ENCODE data around the gene B3GNT7. TPM values are rescaled to one million over a fixed set of nuclear protein-coding genes. Genes with fewer than 3 reads are reported as not detected.
"Not testable (repeated sequence)": the region's sequence is repeated elsewhere in the genome, so short reads cannot be mapped to it uniquely, and the experiment has no call there.

The B3GNT7 gene
- total RNA-seq, 2 donors from 2014 or later, result 0.07 to 0.43 TPM

GRCh38 chr2:231361701-231362554 lies 33.6 kb upstream of the B3GNT7 start:
- Mint-ChIP-seq H3K36me3 (no peaks in the 10 kb centered on the region), H3K9me3 (no peaks in the 10 kb centered on the region), H3K27ac (peak overlapping the region; percentile 27 to 52)
- peak in 1 of 2 donors; percentile 14 for DNase-seq (ENCODE audit: low spot score in 2 of 2)
- ATAC-seq, result peak; percentile 61 to 72

- no peaks in the 10 kb centered on the region for H3K9me3 Mint-ChIP-seq
Measured at GRCh38 chr2:231362555-231363184, 32.8 kb upstream of the B3GNT7 start.

GRCh38 chr2:231364061-231364460 lies 31.4 kb upstream of the B3GNT7 start:
- ATAC-seq (no peak), DNase-seq (ENCODE audit: low spot score in 2 of 2) (no peak)
- Mint-ChIP-seq H3K27ac (no peak overlapping the region), H3K9me3 (no peaks in the 10 kb centered on the region), H3K36me3 (no peaks in the 10 kb centered on the region)

More at GRCh38 chr2:231362555-231363184, 32.8 kb upstream of the B3GNT7 start:
- Mint-ChIP-seq H3K27ac (peak overlapping the region; percentile 27 to 44), H3K36me3 (no peaks in the 10 kb centered on the region)
- peak in 1 of 2 donors; percentile 16 for ATAC-seq
- no peak for DNase-seq (ENCODE audit: low spot score in 2 of 2)

DNA sequence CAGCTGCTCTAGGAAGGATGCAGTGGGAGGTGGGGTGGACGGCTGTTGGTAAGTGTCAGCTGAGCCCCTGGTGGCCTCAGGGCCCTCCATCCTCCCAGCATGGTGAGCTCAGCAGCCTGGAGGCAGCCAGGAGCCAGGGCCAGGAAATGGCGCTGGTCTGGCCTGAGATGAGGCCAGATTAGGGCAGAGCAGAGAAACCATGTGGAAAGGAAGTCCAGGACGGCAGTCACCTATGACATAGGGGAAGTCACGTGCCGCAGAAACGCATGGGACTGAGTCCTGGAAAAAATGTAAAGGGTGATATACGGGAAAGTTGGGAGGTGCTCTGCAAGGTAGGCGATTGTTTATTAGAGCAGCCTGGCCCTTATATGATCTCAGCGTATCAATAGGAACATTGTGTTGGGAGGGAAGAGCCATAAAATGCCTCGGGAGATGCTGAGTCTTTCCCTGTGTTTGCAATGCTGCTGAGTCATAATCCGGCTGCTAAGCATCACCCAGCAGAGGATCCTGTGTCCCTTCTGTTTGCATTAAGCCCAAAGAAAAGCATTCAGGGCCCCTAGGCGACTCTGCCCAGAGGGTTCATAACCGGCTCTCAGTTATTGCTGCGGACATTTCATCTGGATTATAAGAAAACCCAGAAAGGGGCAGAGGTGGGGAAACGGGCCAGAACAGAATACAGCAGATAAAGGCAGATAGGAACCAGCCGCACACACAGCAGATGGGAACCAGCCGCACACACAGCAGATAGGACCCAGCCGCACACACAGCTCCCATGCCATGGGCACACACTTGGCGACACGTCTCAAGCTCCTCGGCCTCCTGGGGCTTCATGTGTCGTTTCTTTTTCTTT lies 30.3 kb upstream of the B3GNT7 start:
- DNase-seq (ENCODE audit: low spot score in 2 of 2) (no peak), ATAC-seq (no peak)
- H3K36me3 Mint-ChIP-seq, result no peaks in the 10 kb centered on the region
- no peaks in the 10 kb centered on the region for H3K9me3 Mint-ChIP-seq
- no peak overlapping the region for H3K27ac Mint-ChIP-seq

- DNase-seq (ENCODE audit: low spot score in 2 of 2), result no peak
- Mint-ChIP-seq H3K27ac (no peak overlapping the region), H3K9me3 (no peaks in the 10 kb centered on the region), H3K36me3 (no peaks in the 10 kb centered on the region)
- no peak for ATAC-seq
Measured at GRCh38 chr2:231367178-231367577, 28.3 kb upstream of the B3GNT7 start.

GRCh38 chr2:231369580-231370428 lies 25.7 kb upstream of the B3GNT7 start:
- Mint-ChIP-seq H3K9me3 (no peaks in the 10 kb centered on the region), H3K36me3 (no peaks in the 10 kb centered on the region), H3K27ac (no peak overlapping the region)
- no peak for ATAC-seq
- DNase-seq (ENCODE audit: low spot score in 2 of 2), result no peak

- no peak overlapping the region for H3K27ac Mint-ChIP-seq
- H3K36me3 Mint-ChIP-seq, result no peaks in the 10 kb centered on the region
- DNase-seq (ENCODE audit: low spot score in 2 of 2) (no peak), ATAC-seq (no peak)
- no peaks in the 10 kb centered on the region for H3K9me3 Mint-ChIP-seq
Measured at GRCh38 chr2:231370429-231370748, 25.1 kb upstream of the B3GNT7 start.

- H3K9me3 Mint-ChIP-seq, result no peaks in the 10 kb centered on the region
- H3K36me3 Mint-ChIP-seq, result no peaks in the 10 kb centered on the region
- ATAC-seq (no peak), DNase-seq (ENCODE audit: low spot score in 2 of 2) (no peak)
- no peak overlapping the region for H3K27ac Mint-ChIP-seq
Measured at GRCh38 chr2:231370749-231371429, 24.6 kb upstream of the B3GNT7 start.

GRCh38 chr2:231371430-231372054 lies 24.0 kb upstream of the B3GNT7 start:
- DNase-seq (ENCODE audit: low spot score in 2 of 2) (no peak), ATAC-seq (no peak)
- no peak overlapping the region for H3K27ac Mint-ChIP-seq
- H3K9me3 Mint-ChIP-seq, result no peaks in the 10 kb centered on the region
- H3K36me3 Mint-ChIP-seq, result no peaks in the 10 kb centered on the region

DNA sequence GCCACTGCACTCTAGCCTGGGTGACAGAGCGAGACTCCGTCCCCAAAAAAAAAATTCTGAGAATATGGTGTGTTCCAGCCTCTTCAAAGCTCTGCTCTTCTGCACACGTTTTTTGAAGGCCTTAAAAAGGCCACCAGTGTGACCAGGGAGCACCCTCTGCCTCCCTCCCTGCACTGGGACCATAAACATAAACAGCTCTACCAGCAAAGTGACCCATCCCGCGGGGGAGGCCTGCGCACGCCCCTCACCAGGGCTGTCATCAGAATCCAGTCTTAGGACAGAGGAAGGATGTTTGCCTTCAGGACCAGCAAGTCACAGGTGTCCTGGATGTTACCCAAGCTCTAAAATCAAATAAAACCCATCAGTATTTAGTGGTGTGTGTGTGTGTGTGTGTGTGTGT lies 23.2 kb upstream of the B3GNT7 start:
- DNase-seq (ENCODE audit: low spot score in 2 of 2), result no peak
- Mint-ChIP-seq H3K36me3 (no peaks in the 10 kb centered on the region), H3K9me3 (no peaks in the 10 kb centered on the region), H3K27ac (no peak overlapping the region)
- no peak for ATAC-seq

GRCh38 chr2:231373184-231373583 lies 22.3 kb upstream of the B3GNT7 start:
- ATAC-seq, result no peak
- no peak overlapping the region for H3K27ac Mint-ChIP-seq
- no peaks in the 10 kb centered on the region for H3K9me3 Mint-ChIP-seq
- H3K36me3 Mint-ChIP-seq, result no peaks in the 10 kb centered on the region
- no peak for DNase-seq (ENCODE audit: low spot score in 2 of 2)

DNA sequence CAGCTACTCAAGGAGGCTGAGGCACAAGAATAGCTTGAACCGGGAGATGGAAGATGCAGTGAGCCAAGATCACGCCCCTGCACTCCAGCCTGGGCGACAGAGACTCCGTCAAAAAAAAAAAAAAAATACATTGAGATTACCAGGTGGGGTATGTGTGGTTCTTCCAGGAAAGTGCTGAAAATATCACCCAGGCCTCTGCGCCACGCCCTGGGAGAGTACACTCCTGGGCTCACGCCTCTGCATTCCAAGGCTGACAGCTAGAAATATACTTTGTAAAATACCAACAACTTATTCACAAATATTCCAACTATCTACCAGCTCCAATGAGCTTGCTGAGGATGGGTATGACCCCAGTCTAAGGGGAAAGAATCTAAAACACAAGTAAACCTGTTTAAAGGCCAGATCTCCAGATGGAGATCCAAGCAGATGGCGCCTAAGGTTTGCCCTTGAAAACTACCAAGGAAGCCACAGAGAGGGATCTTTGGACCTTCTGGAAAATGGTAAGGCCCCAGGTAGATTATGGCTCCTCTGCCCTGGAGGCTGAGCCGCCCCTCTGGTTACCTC lies 21.6 kb upstream of the B3GNT7 start:
- Mint-ChIP-seq H3K27ac (peak overlapping the region in 1 of 2 donors; percentile 29), H3K36me3 (no peaks in the 10 kb centered on the region), H3K9me3 (no peaks in the 10 kb centered on the region)
- DNase-seq (ENCODE audit: low spot score in 2 of 2) (no peak), ATAC-seq (no peak)

DNA sequence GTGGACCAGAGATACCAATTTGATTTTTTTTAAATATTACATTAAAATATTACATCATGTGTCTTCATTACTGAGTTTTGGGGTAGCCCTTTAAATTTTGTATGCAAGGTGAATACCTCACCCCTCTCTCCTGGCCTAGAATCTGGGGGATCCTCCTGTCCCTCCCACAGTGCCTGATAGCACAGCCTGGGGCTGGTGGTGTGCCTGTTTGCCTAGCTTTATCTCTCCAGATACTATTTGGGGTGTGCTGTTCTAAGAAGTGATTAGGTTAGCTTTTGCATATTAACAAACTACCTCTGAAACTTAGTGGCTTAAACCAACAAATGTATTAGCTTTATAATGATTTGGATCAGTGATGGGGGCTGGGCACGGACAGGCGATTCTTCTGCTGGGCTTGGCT lies 20.7 kb upstream of the B3GNT7 start:
- ATAC-seq (no peak), DNase-seq (ENCODE audit: low spot score in 2 of 2) (no peak)
- Mint-ChIP-seq H3K27ac (no peak overlapping the region), H3K9me3 (no peaks in the 10 kb centered on the region), H3K36me3 (no peaks in the 10 kb centered on the region)

DNA sequence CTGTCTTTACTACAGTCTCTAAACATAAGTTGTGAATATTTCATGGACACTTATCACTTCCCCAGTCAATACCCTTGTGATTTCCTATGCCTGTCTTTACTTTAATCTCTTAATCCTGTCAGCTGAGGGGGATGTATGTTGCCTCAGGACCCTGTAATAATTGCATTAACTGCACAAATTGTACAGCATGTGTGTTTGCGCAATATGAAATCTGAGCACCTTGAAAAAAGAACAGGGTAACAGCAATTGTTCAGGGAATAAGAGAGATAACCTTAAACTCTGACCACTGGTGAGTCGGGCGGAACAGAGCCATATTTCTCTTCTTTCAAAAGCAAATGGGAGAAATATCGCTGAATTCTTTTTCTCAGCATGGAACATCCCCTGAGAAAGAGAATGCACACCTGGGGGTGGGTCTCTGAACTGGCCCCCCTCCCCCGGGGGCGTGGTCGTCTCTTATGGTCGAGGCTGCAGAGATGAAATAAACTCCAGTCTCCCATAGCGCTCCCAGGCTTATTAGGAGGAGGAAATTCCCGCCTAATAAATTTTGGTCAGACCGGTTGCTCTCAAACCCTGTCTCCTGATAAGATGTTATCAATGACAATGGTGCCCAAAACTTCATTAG lies 19.4 kb upstream of the B3GNT7 start:
- H3K9me3 Mint-ChIP-seq, result not testable (repeated sequence)

GRCh38 chr2:231376857-231377256 lies 18.7 kb upstream of the B3GNT7 start:
- Mint-ChIP-seq H3K36me3 (no peaks in the 10 kb centered on the region), H3K27ac (no peak overlapping the region), H3K9me3 (no peaks in the 10 kb centered on the region)
- no peak for ATAC-seq
- DNase-seq (ENCODE audit: low spot score in 2 of 2), result no peak

More for the DNA sequence above, 19.4 kb upstream of the B3GNT7 start:
- not testable (repeated sequence) for H3K36me3 Mint-ChIP-seq; DNase-seq (ENCODE audit: low spot score in 2 of 2); H3K27ac Mint-ChIP-seq; ATAC-seq
